Tibial nerve (tissue), 3 donors: Measurements from ENCODE around the gene C22orf42.
"Not testable (repeated sequence)": the region's sequence is repeated elsewhere in the genome, so short reads cannot be mapped to it uniquely, and the experiment has no call there.

Source experiments
- POLR2A ChIP-seq, 2 donors: fragments of 450-650 bp; IDR thresholded peaks; one replicate each; pipeline ENCODE4 v1.6.1; 2017; ENCODE audit warnings: antibody characterized with exemption in 2 of 2, mild to moderate bottlenecking in 2 of 2, moderate library complexity in 2 of 2
- TF ChIP-seq, protein P1 (sequence below), 5 experiments: fragments of 200-600 bp in 3 of 5; fragments of 450-650 bp in 2 of 5; sonication (generic) in 3 of 5; IDR thresholded peaks; one replicate each; pipeline ENCODE4 v1.5.1; 2016 to 2019; ENCODE audit warnings: antibody characterized with exemption in 5 of 5, mild to moderate bottlenecking in 3 of 5, moderate library complexity in 2 of 5

GRCh38 chr22:32154727-32155126, 4.4 kb downstream of the C22orf42 start:
- TF ChIP-seq POLR2A (IDR thresholded peaks at IDR 0.05): not testable (repeated sequence)
- TF ChIP-seq, protein P1, sequence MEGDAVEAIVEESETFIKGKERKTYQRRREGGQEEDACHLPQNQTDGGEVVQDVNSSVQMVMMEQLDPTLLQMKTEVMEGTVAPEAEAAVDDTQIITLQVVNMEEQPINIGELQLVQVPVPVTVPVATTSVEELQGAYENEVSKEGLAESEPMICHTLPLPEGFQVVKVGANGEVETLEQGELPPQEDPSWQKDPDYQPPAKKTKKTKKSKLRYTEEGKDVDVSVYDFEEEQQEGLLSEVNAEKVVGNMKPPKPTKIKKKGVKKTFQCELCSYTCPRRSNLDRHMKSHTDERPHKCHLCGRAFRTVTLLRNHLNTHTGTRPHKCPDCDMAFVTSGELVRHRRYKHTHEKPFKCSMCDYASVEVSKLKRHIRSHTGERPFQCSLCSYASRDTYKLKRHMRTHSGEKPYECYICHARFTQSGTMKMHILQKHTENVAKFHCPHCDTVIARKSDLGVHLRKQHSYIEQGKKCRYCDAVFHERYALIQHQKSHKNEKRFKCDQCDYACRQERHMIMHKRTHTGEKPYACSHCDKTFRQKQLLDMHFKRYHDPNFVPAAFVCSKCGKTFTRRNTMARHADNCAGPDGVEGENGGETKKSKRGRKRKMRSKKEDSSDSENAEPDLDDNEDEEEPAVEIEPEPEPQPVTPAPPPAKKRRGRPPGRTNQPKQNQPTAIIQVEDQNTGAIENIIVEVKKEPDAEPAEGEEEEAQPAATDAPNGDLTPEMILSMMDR (IDR thresholded peaks at IDR 0.05): not testable (repeated sequence)
